K562 (cell line): ENCODE results near the gene FOCAD. TPM values are rescaled to one million over a fixed set of nuclear protein-coding genes. Genes with fewer than 3 reads are reported as not detected.

Experiments
- ATAC-seq: fragments of 200-7000 bp; cut with Tn5 transposase; 3 replicates; pipeline ENCODE4 v1.9.1; 2020; ENCODE audit warnings: moderate library complexity
- BruUV-seq: library from RNA; stranded (reverse); fragments of 400-500 nt; replicated peaks from 2 replicates; lab custom pipeline; 2021; lab: Mats Ljungman, UMichigan
- CTCF ChIA-PET: fragments of 300-600 bp; formaldehyde crosslinking; extraction: SDS; loops from one replicate; lab custom pipeline; 2021; ENCODE audit warnings: low intra/inter-chr PET ratio; lab: Yijun Ruan, JAX
- POLR2A ChIA-PET: fragments of 300-600, 350-650 bp; sonication (Branson Sonifier 250); formaldehyde crosslinking; extraction: SDS; loops from one replicate; lab custom pipeline; 2021; ENCODE audit warnings: antibody characterized with exemption, inconsistent platforms; lab: Yijun Ruan, JAX
- DNase-seq, 4 experiments: peaks; one replicate each; pipeline versions ENCODE4 v3.0.0 to v3.0.0-alpha.2; 2011 to 2018; ENCODE audit warnings: low spot score in 3 of 4, mixed read lengths in 3 of 4; ENCODE audit errors: extremely low read depth in 1 of 4
- FAIRE-seq: peaks from 2 replicates; lab custom pipeline; 2011; peaks lifted over from hg19 to GRCh38; lab: Jason Lieb, UNC
- H2AFZ ChIP-seq: 2 replicates; pipeline ENCODE4 v1.6.0; 2011; ENCODE audit warnings: low read depth, low read length, control low read depth, inconsistent platforms
- H3K27ac ChIP-seq: fragments of 200-600 bp; 3 replicates; pipeline ENCODE4 v1.8.0; 2011; ENCODE audit warnings: low read depth, mild to moderate bottlenecking, control low read depth, inconsistent platforms, low read length, moderate library complexity, mixed read lengths; ENCODE audit errors: extremely low read depth
- H3K27me3 ChIP-seq, 2 experiments: fragments of 300-600 bp in 1 of 2; 2 replicates in 1 of 2; 3 replicates in 1 of 2; pipeline versions ENCODE4 v1.6.0 to v1.8.0; 2011; ENCODE audit warnings: inconsistent platforms in 2 of 2, low read length in 2 of 2, mild to moderate bottlenecking in 1 of 2, mixed read lengths in 1 of 2, moderate library complexity in 1 of 2; ENCODE audit not compliant: control insufficient read depth in 2 of 2, insufficient read depth in 2 of 2
- H3K36me3 ChIP-seq: fragments of 300-600 bp; 3 replicates; pipeline ENCODE4 v1.8.0; 2011; ENCODE audit warnings: mild to moderate bottlenecking, low read length, inconsistent platforms; ENCODE audit not compliant: control insufficient read depth, insufficient read depth
- H3K4me1 ChIP-seq, 2 experiments: fragments of 200-600 bp in 1 of 2; replicated peaks in 1 of 2; 2 replicates in 1 of 2; 3 replicates in 1 of 2; pipeline versions ENCODE4 v1.5.1 to v1.8.0; 2011; ENCODE audit warnings: inconsistent platforms in 2 of 2, low read length in 2 of 2, mild to moderate bottlenecking in 1 of 2, mixed read lengths in 1 of 2, moderate library complexity in 1 of 2; ENCODE audit not compliant: control insufficient read depth in 2 of 2, insufficient read depth in 2 of 2
- H3K4me2 ChIP-seq: 2 replicates; pipeline ENCODE4 v1.6.1; 2011; ENCODE audit warnings: low read length, control low read depth, inconsistent platforms, mixed read lengths; ENCODE audit not compliant: insufficient read depth
- H3K4me3 ChIP-seq: fragments of 200-600 bp; sonication (generic), shearing (Covaris generic); 2 replicates; pipeline ENCODE4 v1.5.1; 2016; ENCODE audit warnings: control low read depth, inconsistent platforms
- H3K79me2 ChIP-seq: fragments of 200-600 bp; 3 replicates; pipeline ENCODE4 v1.8.0; 2011; ENCODE audit warnings: low read length, inconsistent platforms; ENCODE audit not compliant: control insufficient read depth, insufficient read depth
- H3K9ac ChIP-seq, 2 experiments: 2 replicates each; pipeline versions ENCODE4 v1.6.0 to v1.6.1; 2011; ENCODE audit warnings: low read depth in 2 of 2, low read length in 2 of 2, control low read depth in 1 of 2, inconsistent platforms in 1 of 2, mild to moderate bottlenecking in 1 of 2, mixed read lengths in 1 of 2; ENCODE audit not compliant: insufficient read depth in 1 of 2
- H3K9me1 ChIP-seq: one replicate; pipeline ENCODE4 v1.6.0; 2011; ENCODE audit warnings: inconsistent platforms, mild to moderate bottlenecking, low read length, moderate library complexity; ENCODE audit not compliant: control insufficient read depth, insufficient read depth
- H3K9me3 ChIP-seq: replicated peaks from 2 replicates; pipeline ENCODE4 v1.5.1; 2011; ENCODE audit warnings: low read depth, low read length, inconsistent platforms; ENCODE audit not compliant: control insufficient read depth, insufficient read depth
- H4K20me1 ChIP-seq: replicated peaks from 2 replicates; pipeline ENCODE4 v1.6.1; 2011; ENCODE audit warnings: low read length, inconsistent platforms, mixed read lengths; ENCODE audit not compliant: control insufficient read depth, insufficient read depth
- BRF1 ChIP-seq: IDR thresholded peaks from 3 replicates; pipeline ENCODE4 v1.6.1; 2011; ENCODE audit warnings: borderline replicate concordance, mild to moderate bottlenecking; ENCODE audit not compliant: insufficient read length; ENCODE audit errors: extremely low read depth
- SRSF3 ChIP-seq: fragments of 200-400 bp; formaldehyde crosslinking; IDR thresholded peaks from 2 replicates; pipeline ENCODE4 v1.6.1; 2016; ENCODE audit warnings: mild to moderate bottlenecking, low read length, moderate library complexity; ENCODE audit not compliant: insufficient read depth
- ZNF217 ChIP-seq: sonication (generic); formaldehyde crosslinking; IDR thresholded peaks from 2 replicates; pipeline ENCODE4 v1.8.0; 2022; ENCODE audit warnings: mild to moderate bottlenecking, missing genetic modification reagents
- ZNF780A ChIP-seq: fragments of 250-450 bp; sonication (Bioruptor Pico); IDR thresholded peaks from 2 replicates; pipeline ENCODE4 v1.5.0; 2021; ENCODE audit warnings: mild to moderate bottlenecking
- WGBS: fragments of 100-300 bp; shearing (Covaris generic); methylation state at CpG from one replicate; pipeline ENCODE4 v1.1.6; 2016; ENCODE audit warnings: low coverage, mixed read lengths; ENCODE audit not compliant: insufficient coverage; ENCODE audit errors: missing lambda C conversion rate; 5-methylcytosine and 5-hydroxymethylcytosine counted together
- in situ Hi-C: fragments of 300-500 bp; cut with MboI; formaldehyde crosslinking; loops from 4 replicates; pipeline ENCODE4 v1.15.0; 2018; ENCODE audit warnings: inconsistent platforms, mixed read lengths
- intact Hi-C: fragments of 100-400 bp; cut with micrococcal nuclease; formaldehyde crosslinking; loops from 2 replicates; pipeline ENCODE4 v1.14.2; 2022
- polyA plus RNA-seq, 8 experiments: library from polyadenylated mRNA; depleted of rRNA in 4 of 8; stranded (reverse) in 5 of 8; unstranded in 3 of 8; fragments of >200 nt; fragmentation: Nextera tagmentation in 2 of 8; fragmentation: Illumina TruSeq in 1 of 8; extraction: Ambion mirVana in 2 of 8; extraction: Trizol in 1 of 8; gene quantifications; 2 replicates each; pipeline versions ENCODE4 v1.2.1 to v1.2.3, GENCODE V29; 2011 to 2014; ENCODE audit warnings: inconsistent platforms in 1 of 8, missing spikeins in 1 of 8
- total RNA-seq, 7 experiments: library from RNA; depleted of rRNA in 6 of 7; stranded (reverse); fragments of >200 nt in 6 of 7; fragmentation: Illumina TruSeq in 2 of 7; extraction: Trizol in 2 of 7; gene quantifications; 2 replicates each; pipeline versions ENCODE4 v1.2.1 to v1.2.3, GENCODE V29; 2011 to 2021; ENCODE audit warnings: low replicate concordance in 1 of 7
- TF ChIP-seq, protein P1 (sequence below), 2 experiments: IDR thresholded peaks; 2 replicates each; pipeline ENCODE4 v1.6.1; 2011; ENCODE audit warnings: borderline replicate concordance in 1 of 2, control low read depth in 1 of 2, low read depth in 1 of 2, low read length in 1 of 2, mild to moderate bottlenecking in 1 of 2, mixed read lengths in 1 of 2, moderate library complexity in 1 of 2; ENCODE audit not compliant: insufficient read depth in 1 of 2, insufficient read length in 1 of 2, poor library complexity in 1 of 2, severe bottlenecking in 1 of 2; ENCODE audit errors: extremely low read depth in 1 of 2
- TF ChIP-seq, protein P2 (sequence below), 2 experiments: fragments of 450-650 bp in 1 of 2; sonication (generic) in 1 of 2; formaldehyde crosslinking in 1 of 2; IDR thresholded peaks; 2 replicates each; pipeline versions ENCODE4 v1.7.1 to v1.9.0; 2016 to 2022; ENCODE audit warnings: inconsistent platforms in 1 of 2, mild to moderate bottlenecking in 1 of 2, missing genetic modification reagents in 1 of 2

The FOCAD gene
- total and polyA plus RNA-seq, 9 of the 15 experiments (the other 6 are each of a cell fraction or from before 2014, with no cell fraction given): 0.13 to 2.4 (median 1.6) TPM

- DNase-seq: no peak
- no peak overlapping the region for H3K4me2 ChIP-seq
- no CpG with 5 or more reads among the region's 2 CpGs for WGBS
- H3K27ac ChIP-seq: no peak overlapping the region
- in situ Hi-C loops: no loop called here
- no peaks in the 10 kb centered on the region for H3K79me2 ChIP-seq
- ChIA-PET CTCF (no interaction called here), POLR2A (no interaction called here)
- no TSS peak for BruUV-seq
- no peaks in the 10 kb centered on the region for H3K4me1 ChIP-seq
- no peaks in the 10 kb centered on the region for H3K27me3 ChIP-seq
- no peaks in the 10 kb centered on the region for H3K9me1 ChIP-seq
- intact Hi-C loops: no loop called here
- no peaks in the 10 kb centered on the region for H3K9me3 ChIP-seq
- TF ChIP-seq, protein P1, sequence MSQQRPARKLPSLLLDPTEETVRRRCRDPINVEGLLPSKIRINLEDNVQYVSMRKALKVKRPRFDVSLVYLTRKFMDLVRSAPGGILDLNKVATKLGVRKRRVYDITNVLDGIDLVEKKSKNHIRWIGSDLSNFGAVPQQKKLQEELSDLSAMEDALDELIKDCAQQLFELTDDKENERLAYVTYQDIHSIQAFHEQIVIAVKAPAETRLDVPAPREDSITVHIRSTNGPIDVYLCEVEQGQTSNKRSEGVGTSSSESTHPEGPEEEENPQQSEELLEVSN (IDR thresholded peaks at IDR 0.05; ENCODE audit: borderline replicate concordance in 1 of 2, extremely low read depth in 1 of 2, insufficient read depth in 1 of 2, insufficient read length in 1 of 2, low read depth in 1 of 2, low read length in 1 of 2, poor library complexity in 1 of 2, severe bottlenecking in 1 of 2): no peak
- TF ChIP-seq, protein P2, sequence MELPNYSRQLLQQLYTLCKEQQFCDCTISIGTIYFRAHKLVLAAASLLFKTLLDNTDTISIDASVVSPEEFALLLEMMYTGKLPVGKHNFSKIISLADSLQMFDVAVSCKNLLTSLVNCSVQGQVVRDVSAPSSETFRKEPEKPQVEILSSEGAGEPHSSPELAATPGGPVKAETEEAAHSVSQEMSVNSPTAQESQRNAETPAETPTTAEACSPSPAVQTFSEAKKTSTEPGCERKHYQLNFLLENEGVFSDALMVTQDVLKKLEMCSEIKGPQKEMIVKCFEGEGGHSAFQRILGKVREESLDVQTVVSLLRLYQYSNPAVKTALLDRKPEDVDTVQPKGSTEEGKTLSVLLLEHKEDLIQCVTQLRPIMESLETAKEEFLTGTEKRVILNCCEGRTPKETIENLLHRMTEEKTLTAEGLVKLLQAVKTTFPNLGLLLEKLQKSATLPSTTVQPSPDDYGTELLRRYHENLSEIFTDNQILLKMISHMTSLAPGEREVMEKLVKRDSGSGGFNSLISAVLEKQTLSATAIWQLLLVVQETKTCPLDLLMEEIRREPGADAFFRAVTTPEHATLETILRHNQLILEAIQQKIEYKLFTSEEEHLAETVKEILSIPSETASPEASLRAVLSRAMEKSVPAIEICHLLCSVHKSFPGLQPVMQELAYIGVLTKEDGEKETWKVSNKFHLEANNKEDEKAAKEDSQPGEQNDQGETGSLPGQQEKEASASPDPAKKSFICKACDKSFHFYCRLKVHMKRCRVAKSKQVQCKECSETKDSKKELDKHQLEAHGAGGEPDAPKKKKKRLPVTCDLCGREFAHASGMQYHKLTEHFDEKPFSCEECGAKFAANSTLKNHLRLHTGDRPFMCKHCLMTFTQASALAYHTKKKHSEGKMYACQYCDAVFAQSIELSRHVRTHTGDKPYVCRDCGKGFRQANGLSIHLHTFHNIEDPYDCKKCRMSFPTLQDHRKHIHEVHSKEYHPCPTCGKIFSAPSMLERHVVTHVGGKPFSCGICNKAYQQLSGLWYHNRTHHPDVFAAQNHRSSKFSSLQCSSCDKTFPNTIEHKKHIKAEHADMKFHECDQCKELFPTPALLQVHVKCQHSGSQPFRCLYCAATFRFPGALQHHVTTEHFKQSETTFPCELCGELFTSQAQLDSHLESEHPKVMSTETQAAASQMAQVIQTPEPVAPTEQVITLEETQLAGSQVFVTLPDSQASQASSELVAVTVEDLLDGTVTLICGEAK (IDR thresholded peaks at IDR 0.05): no peak
- TF ChIP-seq, protein P2 (CRISPR knock-in tag; IDR thresholded peaks at IDR 0.05): no peak
- TF ChIP-seq BRF1: no peak
- no peak for TF ChIP-seq ZNF780A (CRISPR knock-in tag)
- no peak for TF ChIP-seq SRSF3
- TF ChIP-seq ZNF217 (CRISPR knock-in tag): no peak
- H2AFZ ChIP-seq: no peak overlapping the region
- no peak overlapping the region for H3K9ac ChIP-seq
- no peak overlapping the region for H3K4me3 ChIP-seq
- ATAC-seq: no peak
- H3K36me3 ChIP-seq: no peaks in the 10 kb centered on the region
- no peaks in the 10 kb centered on the region for H4K20me1 ChIP-seq
- no peak for FAIRE-seq
Observed at GRCh38 chr9:20863945-20864344, 179.9 kb downstream of the FOCAD start.
